Hepatocyte (in vitro differentiated cells): ENCODE measurements around the gene IQCM. TPM values are rescaled to one million over a fixed set of nuclear protein-coding genes. Genes with fewer than 3 reads are reported as not detected.

Experiments
- DNase-seq: peaks from one replicate; pipeline ENCODE4 v3.0.0-alpha.2; 2016; ENCODE audit warnings: low spot score
- H2AFZ ChIP-seq: fragments of 200-600 bp; sonication (generic); 2 replicates; pipeline ENCODE4 v1.6.0; 2016; ENCODE audit warnings: antibody characterized with exemption, mild to moderate bottlenecking
- H3K27ac ChIP-seq: fragments of 200-600 bp; sonication (generic); 2 replicates; pipeline ENCODE4 v1.5.1; 2016; ENCODE audit warnings: mild to moderate bottlenecking
- H3K27me3 ChIP-seq: fragments of 200-600 bp; sonication (generic); 2 replicates; pipeline ENCODE4 v1.6.1; 2016
- H3K36me3 ChIP-seq: fragments of 200-600 bp; sonication (generic); replicated peaks from 2 replicates; pipeline ENCODE4 v1.5.1; 2016; ENCODE audit warnings: low read depth; ENCODE audit not compliant: insufficient read depth
- H3K4me1 ChIP-seq: fragments of 200-600 bp; sonication (generic); 2 replicates; pipeline ENCODE4 v1.5.1; 2016; ENCODE audit warnings: mild to moderate bottlenecking, moderate library complexity; ENCODE audit not compliant: insufficient read depth
- H3K4me2 ChIP-seq: fragments of 200-600 bp; sonication (generic); 2 replicates; pipeline ENCODE4 v1.6.0; 2016
- H3K4me3 ChIP-seq: fragments of 200-600 bp; sonication (generic); 2 replicates; pipeline ENCODE4 v1.5.1; 2016; ENCODE audit warnings: mild to moderate bottlenecking
- H3K79me2 ChIP-seq: fragments of 200-600 bp; sonication (generic); 2 replicates; pipeline ENCODE4 v1.6.0; 2017; ENCODE audit warnings: mild to moderate bottlenecking
- H3K9me2 ChIP-seq: fragments of 200-600 bp; sonication (generic); replicated peaks from 2 replicates; pipeline ENCODE4 v1.6.0; 2017; ENCODE audit warnings: mild to moderate bottlenecking; ENCODE audit not compliant: insufficient read depth
- H3K9me3 ChIP-seq: fragments of 200-600 bp; sonication (generic); 2 replicates; pipeline ENCODE4 v1.5.1; 2016; ENCODE audit warnings: low read depth, mild to moderate bottlenecking
- H4K20me1 ChIP-seq: fragments of 200-600 bp; sonication (generic); 2 replicates; pipeline ENCODE4 v1.6.0; 2016; ENCODE audit warnings: mild to moderate bottlenecking; ENCODE audit not compliant: insufficient read depth, poor library complexity, severe bottlenecking
- EZH2 ChIP-seq: fragments of 200-600 bp; sonication (generic); IDR thresholded peaks from 2 replicates; pipeline ENCODE4 v1.6.1; 2016; ENCODE audit warnings: antibody characterized with exemption, mild to moderate bottlenecking, borderline replicate concordance
- EZH2phosphoT487 ChIP-seq: fragments of 200-600 bp; sonication (generic); IDR thresholded peaks from one replicate; pipeline ENCODE4 v1.6.1; 2018; ENCODE audit warnings: antibody characterized with exemption, mild to moderate bottlenecking, low read depth, moderate library complexity; ENCODE audit not compliant: unreplicated experiment, severe bottlenecking
- WGBS: methylation state at CpG from one replicate; pipeline ENCODE4 v1.1.6; 2016; ENCODE audit warnings: low lambda C conversion rate; ENCODE audit errors: missing lambda C conversion rate; 5-methylcytosine and 5-hydroxymethylcytosine counted together
- polyA plus RNA-seq: library from polyadenylated mRNA; unstranded; fragments of >200 nt; fragmentation: Nextera tagmentation; extraction: Ambion mirVana; gene quantifications from 2 replicates; pipeline ENCODE4 v1.2.1, GENCODE V29; 2016
- total RNA-seq: library from RNA; depleted of rRNA; stranded (reverse); fragments of >200 nt; gene quantifications from 2 replicates; pipeline ENCODE4 v1.2.3, GENCODE V29; 2014
- TF ChIP-seq, protein P1 (sequence below): fragments of 200-600 bp; sonication (generic); IDR thresholded peaks from 2 replicates; pipeline ENCODE4 v1.5.1; 2016; ENCODE audit warnings: antibody characterized with exemption, mild to moderate bottlenecking; ENCODE audit not compliant: poor library complexity

The IQCM gene
- total and polyA plus RNA-seq, 2 experiments from 2014 or later = 0.06 to 1.5 TPM

DNA sequence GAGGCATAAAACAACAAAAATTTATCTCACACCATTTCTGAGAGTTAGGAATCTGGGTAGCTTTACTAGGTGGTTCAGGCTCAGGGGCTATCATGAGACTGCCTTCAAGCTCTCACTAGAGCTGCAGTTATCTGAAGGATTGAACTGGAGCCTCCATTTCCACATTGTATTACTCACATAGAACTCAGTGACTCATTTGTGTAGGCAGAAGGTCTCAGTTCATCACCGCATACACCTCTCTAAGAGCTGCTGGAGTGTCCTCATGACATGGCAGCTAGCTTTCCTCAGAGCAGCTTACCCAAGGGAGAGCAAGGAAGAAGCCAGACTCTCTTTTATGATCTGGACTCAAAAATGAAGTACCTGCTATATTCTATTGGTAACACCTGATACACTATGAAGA lies 389.2 kb downstream of the IQCM start:
- Histone ChIP-seq H4K20me1 (no peaks in the 10 kb centered on the region), H3K9me2 (no peaks in the 10 kb centered on the region), H3K9me3 (no peaks in the 10 kb centered on the region), H3K4me2 (no peak overlapping the region), H2AFZ (no peak overlapping the region), H3K79me2 (no peaks in the 10 kb centered on the region), H3K4me1 (no peaks in the 10 kb centered on the region), H3K36me3 (no peaks in the 10 kb centered on the region), H3K4me3 (no peak overlapping the region), H3K27me3 (no peaks in the 10 kb centered on the region), H3K27ac (no peak overlapping the region)
- WGBS = 91% methylated on average over 1 of the region's 1 CpG
- no peak for DNase-seq
- TF ChIP-seq, protein P1, sequence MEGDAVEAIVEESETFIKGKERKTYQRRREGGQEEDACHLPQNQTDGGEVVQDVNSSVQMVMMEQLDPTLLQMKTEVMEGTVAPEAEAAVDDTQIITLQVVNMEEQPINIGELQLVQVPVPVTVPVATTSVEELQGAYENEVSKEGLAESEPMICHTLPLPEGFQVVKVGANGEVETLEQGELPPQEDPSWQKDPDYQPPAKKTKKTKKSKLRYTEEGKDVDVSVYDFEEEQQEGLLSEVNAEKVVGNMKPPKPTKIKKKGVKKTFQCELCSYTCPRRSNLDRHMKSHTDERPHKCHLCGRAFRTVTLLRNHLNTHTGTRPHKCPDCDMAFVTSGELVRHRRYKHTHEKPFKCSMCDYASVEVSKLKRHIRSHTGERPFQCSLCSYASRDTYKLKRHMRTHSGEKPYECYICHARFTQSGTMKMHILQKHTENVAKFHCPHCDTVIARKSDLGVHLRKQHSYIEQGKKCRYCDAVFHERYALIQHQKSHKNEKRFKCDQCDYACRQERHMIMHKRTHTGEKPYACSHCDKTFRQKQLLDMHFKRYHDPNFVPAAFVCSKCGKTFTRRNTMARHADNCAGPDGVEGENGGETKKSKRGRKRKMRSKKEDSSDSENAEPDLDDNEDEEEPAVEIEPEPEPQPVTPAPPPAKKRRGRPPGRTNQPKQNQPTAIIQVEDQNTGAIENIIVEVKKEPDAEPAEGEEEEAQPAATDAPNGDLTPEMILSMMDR = no peak
- no peak for TF ChIP-seq EZH2phosphoT487
- TF ChIP-seq EZH2 = no peak

DNA sequence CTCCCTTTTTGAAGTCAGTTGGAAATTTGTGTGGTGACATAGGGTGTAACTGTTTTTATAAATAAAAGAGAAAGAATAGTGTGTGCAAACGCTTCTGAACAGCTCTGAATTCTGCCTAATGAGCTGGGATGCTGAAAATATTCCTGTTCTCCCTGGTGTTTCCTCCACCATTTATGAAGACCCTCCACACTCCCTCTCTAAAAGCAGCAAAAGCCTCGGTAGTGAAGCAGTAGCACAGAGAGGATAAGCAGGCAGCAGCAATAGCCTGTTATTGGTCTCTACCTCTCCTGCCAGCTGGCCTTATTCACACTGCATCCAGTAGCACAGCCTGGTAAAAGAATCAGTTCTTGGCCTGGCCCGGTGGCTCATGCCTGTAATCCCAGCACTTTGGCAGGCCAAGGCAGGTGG lies 406.1 kb downstream of the IQCM start:
- H3K4me3 ChIP-seq = no peak overlapping the region
- WGBS = 82% methylated on average over 3 of the region's 3 CpGs

DNA sequence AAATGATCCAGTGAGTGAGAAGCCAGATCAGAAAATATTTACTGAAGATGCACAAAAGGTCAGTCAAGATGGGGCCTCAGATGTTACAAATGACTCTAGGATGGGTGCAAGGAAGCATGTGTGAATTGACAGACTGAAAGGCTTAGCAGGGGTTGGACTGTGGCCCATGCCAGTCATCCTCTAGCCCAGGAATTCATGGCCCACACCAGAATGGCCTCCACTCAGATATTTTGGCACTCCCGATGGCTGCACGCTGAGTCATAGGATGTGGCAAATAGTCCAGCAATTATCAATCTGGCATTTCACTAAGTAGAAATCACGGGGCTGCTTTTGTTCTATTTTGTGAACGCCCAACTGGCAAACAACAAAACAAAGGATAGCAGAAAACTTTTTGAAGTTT lies 406.5 kb downstream of the IQCM start:
- Histone ChIP-seq H3K79me2 (no peaks in the 10 kb centered on the region), H4K20me1 (no peaks in the 10 kb centered on the region), H2AFZ (no peak overlapping the region), H3K4me2 (no peak overlapping the region), H3K27ac (no peak overlapping the region), H3K4me3 (no peak overlapping the region), H3K27me3 (no peaks in the 10 kb centered on the region), H3K9me3 (no peaks in the 10 kb centered on the region), H3K4me1 (no peaks in the 10 kb centered on the region), H3K36me3 (no peaks in the 10 kb centered on the region), H3K9me2 (no peaks in the 10 kb centered on the region)
- WGBS = 97% methylated on average over 4 of the region's 4 CpGs
- TF ChIP-seq, protein P1 = no peak
- TF ChIP-seq EZH2 (no peak), EZH2phosphoT487 (no peak)
- DNase-seq = no peak

More for the DNA sequence above, 406.1 kb downstream of the IQCM start:
- Histone ChIP-seq H3K79me2 (no peaks in the 10 kb centered on the region), H3K36me3 (no peaks in the 10 kb centered on the region), H4K20me1 (no peaks in the 10 kb centered on the region), H3K4me1 (no peaks in the 10 kb centered on the region), H3K4me2 (no peak overlapping the region), H3K9me2 (no peaks in the 10 kb centered on the region), H3K9me3 (no peaks in the 10 kb centered on the region), H3K27me3 (no peaks in the 10 kb centered on the region), H2AFZ (no peak overlapping the region), H3K27ac (no peak overlapping the region)
- no peak for DNase-seq
- TF ChIP-seq EZH2phosphoT487 (no peak), EZH2 (no peak)
- TF ChIP-seq, protein P1 = no peak

DNA sequence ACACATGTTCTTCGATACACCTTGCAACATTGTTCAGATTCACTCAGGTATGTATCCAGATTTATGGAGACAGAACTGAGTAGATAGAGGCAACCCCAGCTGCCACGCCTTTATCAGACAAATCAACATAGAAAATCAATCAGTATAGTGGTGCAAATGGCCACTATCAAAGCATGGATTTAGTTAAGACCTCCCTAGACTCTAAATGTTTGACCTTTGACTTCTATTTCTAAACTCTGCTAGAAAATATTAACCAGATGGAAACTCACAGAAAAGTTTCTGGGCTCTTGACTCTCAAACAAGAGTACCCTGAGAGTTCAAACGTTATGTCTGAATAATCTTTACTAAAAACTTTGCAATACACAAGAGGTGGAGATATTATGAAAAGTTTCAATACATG lies 411.5 kb downstream of the IQCM start:
- Histone ChIP-seq H3K9me2 (no peaks in the 10 kb centered on the region), H3K36me3 (no peaks in the 10 kb centered on the region), H3K27me3 (no peaks in the 10 kb centered on the region), H2AFZ (no peak overlapping the region), H3K27ac (no peak overlapping the region), H3K79me2 (no peaks in the 10 kb centered on the region), H3K4me3 (no peak overlapping the region), H3K4me2 (peak overlapping the region; percentile 26), H3K9me3 (no peaks in the 10 kb centered on the region), H3K4me1 (peaks cover 4% of the 10 kb centered on the region), H4K20me1 (no peaks in the 10 kb centered on the region)
- WGBS = 47% methylated on average over 3 of the region's 3 CpGs
- TF ChIP-seq EZH2 = no peak
- no peak for TF ChIP-seq EZH2phosphoT487
- no peak for DNase-seq
